H1 (cell line): ENCODE data around the gene TRAF1. TPM values are rescaled to one million over a fixed set of nuclear protein-coding genes. Genes with fewer than 3 reads are reported as not detected.

Experiments
- GABPA ChIP-seq: IDR thresholded peaks from 2 replicates; pipeline ENCODE4 v1.6.1; 2011; ENCODE audit warnings: mild to moderate bottlenecking, low read length, moderate library complexity, borderline replicate concordance; ENCODE audit not compliant: insufficient read depth
- SRF ChIP-seq: IDR thresholded peaks from 2 replicates; pipeline ENCODE4 v1.6.1; 2011; ENCODE audit warnings: mild to moderate bottlenecking, low read depth, low read length, moderate library complexity
- TBP ChIP-seq: IDR thresholded peaks from 2 replicates; pipeline ENCODE4 v1.6.1; 2011; ENCODE audit warnings: low read depth, low read length, improper control_type of control experiment
- polyA plus RNA-seq, 7 experiments: library from polyadenylated mRNA; depleted of rRNA in 3 of 7; stranded (reverse) in 5 of 7; unstranded in 2 of 7; fragments of >200 nt in 5 of 7; fragments of 200-250 nt in 2 of 7; gene quantifications; 1 replicate in 5 of 7; 2 replicates in 1 of 7; 4 replicates in 1 of 7; pipeline versions ENCODE4 v1.2.1 to v1.2.3, GENCODE V29; 2011 to 2013; ENCODE audit warnings: missing spikeins in 2 of 7, mixed read lengths in 2 of 7
- total RNA-seq: library from RNA; stranded (reverse); fragmentation: NEBNext Ultra II Directional; extraction: Animal tissue kit (Norgen Biotek cat#: 25700); gene quantifications from 2 replicates; pipeline ENCODE4 v1.2.1, GENCODE V29; 2021

Gene TRAF1
- total and polyA plus RNA-seq, 2 of the 8 experiments (the other 6 are each of a cell fraction or from before 2014, with no cell fraction given): 1.6 to 3.2 TPM

- TF ChIP-seq TBP: no peak
- TF ChIP-seq SRF: no peak
- no peak for TF ChIP-seq GABPA
Measured at GRCh38 chr9:120866651-120867050, 59.9 kb downstream of the TRAF1 start (continued).
